Measurements from ENCODE around the gene CUL4B.

The CUL4B gene

GRCh38 chrX:120568609-120569008, 7.8 kb upstream of the CUL4B start:
- no peak for DNase-seq (ENCODE audit: low read depth)
- no peak overlapping the region for H3K4me3 ChIP-seq (ENCODE audit: low read length)
- TF ChIP-seq CTCF (conservative IDR thresholded peaks at IDR 0.05; ENCODE audit: low read length): no peak

GRCh38 chrX:120568035-120568434, 7.3 kb upstream of the CUL4B start:
- no peak for DNase-seq (ENCODE audit: low read depth)
- TF ChIP-seq CTCF (conservative IDR thresholded peaks at IDR 0.05; ENCODE audit: low read length): no peak
- no peak overlapping the region for H3K4me3 ChIP-seq (ENCODE audit: low read length)

- DNase-seq (ENCODE audit: low read depth): no peak
- no peak overlapping the region for H3K4me3 ChIP-seq (ENCODE audit: low read length)
- TF ChIP-seq CTCF (conservative IDR thresholded peaks at IDR 0.05; ENCODE audit: low read length): no peak
These were observed 6.1 kb upstream of the CUL4B start for GRCh38 chrX:120566817-120567216.

GRCh38 chrX:120564925-120565324, 4.2 kb upstream of the CUL4B start:
- no peak for DNase-seq (ENCODE audit: low read depth)
- TF ChIP-seq CTCF (conservative IDR thresholded peaks at IDR 0.05; ENCODE audit: low read length): no peak
- no peak overlapping the region for H3K4me3 ChIP-seq (ENCODE audit: low read length)

GRCh38 chrX:120562569-120562926, 1.8 kb upstream of the CUL4B start:
- DNase-seq (ENCODE audit: low read depth): no peak
- H3K4me3 ChIP-seq (ENCODE audit: low read length): no peak overlapping the region
- TF ChIP-seq CTCF (conservative IDR thresholded peaks at IDR 0.05; ENCODE audit: low read length): no peak

- TF ChIP-seq CTCF (conservative IDR thresholded peaks at IDR 0.05; ENCODE audit: low read length): no peak
- no peak for DNase-seq (ENCODE audit: low read depth)
- peak overlapping the region; percentile 58 for H3K4me3 ChIP-seq (ENCODE audit: low read length)
These were observed 1.1 kb upstream of the CUL4B start for GRCh38 chrX:120561634-120562568.

- DNase-seq (ENCODE audit: low read depth): peak; percentile 58
- H3K4me3 ChIP-seq (ENCODE audit: low read length): peak overlapping the region; percentile 86
- TF ChIP-seq CTCF (conservative IDR thresholded peaks at IDR 0.05; ENCODE audit: low read length): no peak
These were observed 339 bp downstream of the CUL4B start for GRCh38 chrX:120560405-120560841.
